Subcutaneous adipose tissue (tissue), 4 donors: ENCODE results near the gene OXA1L. TPM values are rescaled to one million over a fixed set of nuclear protein-coding genes. Genes with fewer than 3 reads are reported as not detected.

Source experiments
- total RNA-seq, 4 donors: library from RNA; depleted of rRNA; stranded (reverse); fragments of >200 nt; gene quantifications; one replicate each; pipeline ENCODE4 v1.1.0, GENCODE V29; 2016
- TF ChIP-seq, protein P1 (sequence below): fragments of 450-650 bp; IDR thresholded peaks from one replicate; pipeline ENCODE4 v1.5.1; 2016; ENCODE audit warnings: low read depth, mild to moderate bottlenecking, control low read depth, antibody characterized with exemption, moderate library complexity

Gene OXA1L
- total RNA-seq, 4 donors from 2014 or later = 81.9 to 102 (median 87.5) TPM

DNA sequence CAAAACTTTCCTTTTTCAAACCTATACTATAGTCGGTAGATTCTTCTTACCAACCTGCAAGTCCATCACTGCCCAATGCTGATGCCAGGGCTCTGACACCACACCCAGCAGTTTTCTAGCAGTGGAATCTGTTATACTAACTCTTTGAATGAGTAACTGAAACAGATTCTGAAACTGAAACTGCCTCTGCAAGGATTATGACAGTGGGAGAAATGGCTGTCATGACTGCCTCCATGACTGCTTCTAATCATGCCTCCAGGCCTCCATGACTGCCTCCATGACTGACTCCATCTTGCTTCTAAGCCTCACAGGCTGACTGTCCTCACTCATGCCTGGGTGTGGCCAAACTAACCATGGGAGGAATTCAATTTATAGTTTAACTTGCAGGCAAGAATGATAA, 29.4 kb upstream of the OXA1L start:
- TF ChIP-seq, protein P1, sequence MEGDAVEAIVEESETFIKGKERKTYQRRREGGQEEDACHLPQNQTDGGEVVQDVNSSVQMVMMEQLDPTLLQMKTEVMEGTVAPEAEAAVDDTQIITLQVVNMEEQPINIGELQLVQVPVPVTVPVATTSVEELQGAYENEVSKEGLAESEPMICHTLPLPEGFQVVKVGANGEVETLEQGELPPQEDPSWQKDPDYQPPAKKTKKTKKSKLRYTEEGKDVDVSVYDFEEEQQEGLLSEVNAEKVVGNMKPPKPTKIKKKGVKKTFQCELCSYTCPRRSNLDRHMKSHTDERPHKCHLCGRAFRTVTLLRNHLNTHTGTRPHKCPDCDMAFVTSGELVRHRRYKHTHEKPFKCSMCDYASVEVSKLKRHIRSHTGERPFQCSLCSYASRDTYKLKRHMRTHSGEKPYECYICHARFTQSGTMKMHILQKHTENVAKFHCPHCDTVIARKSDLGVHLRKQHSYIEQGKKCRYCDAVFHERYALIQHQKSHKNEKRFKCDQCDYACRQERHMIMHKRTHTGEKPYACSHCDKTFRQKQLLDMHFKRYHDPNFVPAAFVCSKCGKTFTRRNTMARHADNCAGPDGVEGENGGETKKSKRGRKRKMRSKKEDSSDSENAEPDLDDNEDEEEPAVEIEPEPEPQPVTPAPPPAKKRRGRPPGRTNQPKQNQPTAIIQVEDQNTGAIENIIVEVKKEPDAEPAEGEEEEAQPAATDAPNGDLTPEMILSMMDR = no peak

DNA sequence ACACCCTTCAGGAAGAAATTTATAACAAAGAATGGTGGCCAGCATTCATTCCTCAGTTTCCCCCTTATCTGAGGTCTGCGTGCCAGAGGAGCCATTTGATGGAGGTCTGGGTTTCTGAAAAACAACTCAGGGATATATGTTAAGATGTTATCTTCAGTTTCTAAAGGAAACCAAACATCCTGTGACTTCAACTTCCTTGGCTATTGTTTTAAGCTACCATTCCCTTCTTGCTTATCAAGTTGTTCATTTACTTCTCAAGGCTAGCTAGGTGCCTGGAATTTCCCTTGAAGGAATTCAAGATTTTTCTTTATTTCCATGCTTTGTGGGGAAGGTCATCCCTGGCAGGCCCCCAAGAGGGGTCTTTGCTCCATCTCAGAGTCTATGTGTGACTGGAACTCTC, 27.1 kb upstream of the OXA1L start:
- TF ChIP-seq, protein P1 = no peak

DNA sequence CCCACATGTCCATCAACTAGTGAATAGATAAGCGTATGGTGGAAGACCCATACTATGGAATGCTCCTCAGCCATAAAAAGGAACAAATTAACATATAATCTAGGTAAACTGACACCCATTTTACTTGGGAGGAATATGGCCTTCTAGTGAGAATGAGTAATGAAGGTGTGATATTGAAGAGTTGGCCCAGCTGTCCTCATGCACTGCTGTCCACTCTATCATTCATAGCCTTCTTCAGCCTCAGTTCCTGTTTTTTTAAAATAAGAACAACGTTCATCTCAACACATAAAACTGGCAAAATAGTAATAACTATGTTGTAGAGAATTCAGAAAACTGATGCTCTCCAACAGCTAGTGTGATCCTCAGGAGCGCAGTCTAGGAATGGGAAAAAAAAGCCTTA, 26.5 kb upstream of the OXA1L start:
- TF ChIP-seq, protein P1 = no peak

DNA sequence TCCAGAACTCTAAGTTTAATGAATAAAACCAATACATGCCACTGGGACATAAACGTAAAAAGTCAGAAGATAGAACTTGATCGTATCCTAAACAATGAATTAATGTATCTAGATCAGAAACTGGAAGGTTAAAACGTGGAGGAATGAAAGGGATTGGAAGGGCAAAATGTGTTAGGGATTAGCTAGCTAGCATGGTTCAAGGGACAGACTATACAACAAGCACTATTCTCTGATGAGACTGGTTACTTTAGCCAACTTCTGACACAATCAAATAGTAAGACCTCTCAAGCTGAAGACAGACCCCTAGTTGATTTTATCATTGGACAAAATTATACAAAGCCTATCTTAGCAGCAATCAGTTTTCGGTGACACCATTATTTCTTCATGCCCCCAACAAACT, 18.7 kb upstream of the OXA1L start:
- TF ChIP-seq, protein P1 = no peak

DNA sequence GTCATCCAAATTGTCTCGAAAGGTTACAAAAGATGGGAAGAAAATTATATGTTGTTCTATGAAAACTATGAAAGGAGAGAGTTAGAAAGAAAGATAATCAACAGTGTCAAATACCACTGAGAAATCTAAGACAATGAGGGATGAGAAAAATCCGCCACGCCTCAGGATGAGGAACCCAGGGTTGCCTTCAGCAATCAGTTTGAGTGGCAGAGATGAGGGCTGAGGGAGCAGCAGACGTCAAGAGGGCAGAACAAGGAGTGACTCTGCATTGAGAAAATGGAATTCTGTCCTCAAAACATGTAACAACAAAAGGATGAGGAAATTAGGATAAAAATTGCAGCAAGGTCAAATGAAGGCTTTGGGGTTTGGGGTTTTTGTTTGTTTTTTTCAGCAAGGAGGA, 18.3 kb upstream of the OXA1L start:
- TF ChIP-seq, protein P1 = no peak

DNA sequence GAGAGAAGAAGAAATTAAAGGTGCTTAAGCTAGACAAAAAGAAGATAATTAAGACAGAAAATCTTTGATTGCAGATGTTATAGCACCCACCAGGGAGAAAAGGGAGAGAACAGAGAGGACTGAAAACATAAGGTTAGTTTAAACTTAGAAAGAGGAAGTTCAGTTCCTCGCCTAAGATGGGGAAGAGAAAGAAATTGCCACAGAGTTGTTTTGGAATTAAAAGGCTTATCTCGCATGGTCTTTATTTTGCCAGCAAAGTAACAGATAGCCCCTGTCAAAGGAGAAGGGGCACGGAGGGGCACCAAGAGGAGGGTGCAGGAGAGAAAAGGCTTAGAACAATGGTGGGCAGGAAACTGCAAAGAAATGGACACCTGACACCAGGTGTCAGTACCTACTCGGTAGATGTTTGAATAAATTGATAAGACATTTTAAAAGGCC, 17.8 kb upstream of the OXA1L start:
- TF ChIP-seq, protein P1 = no peak

DNA sequence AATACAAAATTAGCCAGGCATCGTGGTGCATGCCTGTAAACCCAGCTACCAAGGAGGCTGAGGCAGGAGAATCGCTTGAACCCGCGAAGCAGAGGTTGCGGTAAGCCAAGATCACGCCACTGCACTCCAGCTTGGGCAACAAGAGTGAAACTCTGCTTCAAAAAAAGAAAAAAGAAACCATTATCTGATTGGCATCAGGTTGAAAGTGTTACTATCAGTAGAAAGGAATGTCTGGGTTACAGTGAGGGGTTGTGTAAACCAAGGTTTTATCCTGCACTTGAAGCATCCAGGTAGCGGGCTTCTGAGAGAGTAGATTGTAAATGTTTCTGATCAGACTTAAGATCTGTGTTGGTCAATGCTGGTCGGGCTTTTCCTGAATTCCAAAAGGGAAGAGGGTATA, 14.1 kb upstream of the OXA1L start:
- TF ChIP-seq, protein P1 = no peak
